Measurements from ENCODE around the gene CCR1. TPM values are rescaled to one million over a fixed set of nuclear protein-coding genes. Genes with fewer than 3 reads are reported as not detected.

The CCR1 gene
- total RNA-seq, 4 donors from 2014 or later = 4.0 to 25.2 (median 8.6) TPM

DNA sequence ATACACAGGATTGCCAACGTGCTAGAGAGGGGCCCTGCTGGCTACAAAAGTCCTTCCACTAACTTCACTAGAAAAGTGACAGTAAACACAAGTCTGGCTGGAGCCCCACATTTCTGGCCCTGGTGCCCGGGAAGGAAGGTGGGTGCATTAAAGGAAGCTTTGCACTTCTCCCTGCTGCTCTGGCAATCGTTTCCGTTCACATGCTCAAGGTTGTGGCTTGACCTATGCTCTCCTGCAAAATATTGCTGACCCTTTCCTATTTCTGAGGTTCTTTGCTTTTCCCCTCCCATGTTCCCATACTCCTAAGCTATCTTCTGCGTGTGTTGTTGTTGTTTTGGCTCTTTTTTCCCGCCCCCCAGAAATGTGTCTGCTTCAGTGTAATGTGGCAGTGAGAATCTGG lies 25.1 kb upstream of the CCR1 start:
- TF ChIP-seq EP300 (IDR thresholded peaks at IDR 0.05) = no peak
- no peak for TF ChIP-seq POLR2A (IDR thresholded peaks at IDR 0.05)
- TF ChIP-seq, protein P1, sequence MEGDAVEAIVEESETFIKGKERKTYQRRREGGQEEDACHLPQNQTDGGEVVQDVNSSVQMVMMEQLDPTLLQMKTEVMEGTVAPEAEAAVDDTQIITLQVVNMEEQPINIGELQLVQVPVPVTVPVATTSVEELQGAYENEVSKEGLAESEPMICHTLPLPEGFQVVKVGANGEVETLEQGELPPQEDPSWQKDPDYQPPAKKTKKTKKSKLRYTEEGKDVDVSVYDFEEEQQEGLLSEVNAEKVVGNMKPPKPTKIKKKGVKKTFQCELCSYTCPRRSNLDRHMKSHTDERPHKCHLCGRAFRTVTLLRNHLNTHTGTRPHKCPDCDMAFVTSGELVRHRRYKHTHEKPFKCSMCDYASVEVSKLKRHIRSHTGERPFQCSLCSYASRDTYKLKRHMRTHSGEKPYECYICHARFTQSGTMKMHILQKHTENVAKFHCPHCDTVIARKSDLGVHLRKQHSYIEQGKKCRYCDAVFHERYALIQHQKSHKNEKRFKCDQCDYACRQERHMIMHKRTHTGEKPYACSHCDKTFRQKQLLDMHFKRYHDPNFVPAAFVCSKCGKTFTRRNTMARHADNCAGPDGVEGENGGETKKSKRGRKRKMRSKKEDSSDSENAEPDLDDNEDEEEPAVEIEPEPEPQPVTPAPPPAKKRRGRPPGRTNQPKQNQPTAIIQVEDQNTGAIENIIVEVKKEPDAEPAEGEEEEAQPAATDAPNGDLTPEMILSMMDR (IDR thresholded peaks at IDR 0.05) = no peak
- DNase-seq (ENCODE audit: low spot score in 2 of 2) = no peak
- no peaks in the 10 kb centered on the region for H3K9me3 ChIP-seq
- 62 to 63% methylated on average over 6 of the region's 6 CpGs for WGBS, 2 donors
- H3K4me1 ChIP-seq = no peaks in the 10 kb centered on the region
- H3K27ac ChIP-seq = no peak overlapping the region
- H3K27me3 ChIP-seq = no peaks in the 10 kb centered on the region
- no peak overlapping the region for H3K4me3 ChIP-seq
- H3K36me3 ChIP-seq = no peaks in the 10 kb centered on the region

DNA sequence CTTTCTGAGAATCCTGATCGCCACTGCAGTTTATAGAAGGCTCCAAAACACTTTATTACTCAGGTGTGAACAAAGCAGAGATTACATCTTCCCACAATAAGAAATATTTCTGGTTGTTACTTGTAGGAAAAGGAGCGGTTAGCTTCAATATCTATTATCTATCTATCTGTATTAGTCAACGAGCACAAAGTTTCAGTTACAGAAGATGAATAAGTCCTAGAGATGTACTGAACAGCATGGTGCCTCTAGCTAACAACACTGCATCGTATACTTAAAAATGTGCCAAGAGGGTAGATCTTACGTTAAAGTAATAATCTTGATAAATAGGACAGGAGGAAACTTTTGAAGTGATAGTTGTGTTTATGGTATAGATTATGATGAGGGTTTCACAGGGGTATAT lies 23.2 kb upstream of the CCR1 start:
- WGBS, 2 donors = 79 to 80% methylated on average over 5 of the region's 5 CpGs
- H3K36me3 ChIP-seq = no peaks in the 10 kb centered on the region

DNA sequence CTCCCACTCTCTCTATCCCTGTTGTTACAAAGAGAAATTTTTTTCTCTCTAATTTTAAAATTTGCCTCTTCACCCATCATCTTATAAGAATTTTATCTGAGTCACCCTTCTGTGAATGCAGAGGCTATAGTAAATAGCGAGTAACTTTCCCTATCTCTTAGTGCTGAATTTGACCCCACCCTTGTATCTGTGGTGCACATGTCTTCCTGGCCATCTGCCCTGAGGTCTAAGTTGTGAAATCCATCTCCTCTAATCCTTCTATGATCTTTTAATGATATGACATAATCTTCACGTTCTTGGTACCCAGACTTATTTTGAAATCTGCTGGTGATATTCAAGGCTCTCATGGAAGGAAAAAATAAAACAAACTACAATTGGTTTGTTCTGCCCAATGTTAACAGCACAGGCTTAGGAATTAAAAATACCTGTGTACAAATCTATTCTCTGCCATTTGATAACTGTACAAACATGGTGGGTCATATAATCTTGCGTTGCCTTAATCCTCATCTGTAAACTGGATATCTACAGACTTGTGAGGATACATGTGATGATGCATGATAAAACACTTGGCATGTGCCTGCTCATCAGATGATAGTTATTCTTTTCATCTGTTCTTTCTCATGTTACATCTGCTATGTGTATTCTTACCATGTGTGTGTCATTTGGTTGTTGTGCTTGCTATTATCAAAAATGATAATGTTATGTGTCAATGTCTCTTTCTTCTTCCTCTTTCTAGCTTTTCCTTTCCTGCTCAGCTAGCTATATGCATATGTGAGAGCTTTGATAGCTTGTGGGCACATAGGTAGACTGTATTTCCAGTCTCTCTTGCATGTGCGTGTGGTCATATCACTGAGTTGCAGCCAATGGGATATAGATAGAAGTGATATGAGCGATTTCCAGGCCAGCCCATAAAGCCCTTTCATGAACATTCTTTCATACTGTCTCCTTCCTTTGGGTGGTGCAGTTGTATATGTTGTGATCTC lies 20.4 kb upstream of the CCR1 start:
- 73 to 79% methylated on average over 5 of the region's 5 CpGs for WGBS, 2 donors
- TF ChIP-seq EP300 (IDR thresholded peaks at IDR 0.05) = peak in 1 of 2 donors; percentile 63
- TF ChIP-seq POLR2A (IDR thresholded peaks at IDR 0.05) = no peak
- TF ChIP-seq, protein P1 (IDR thresholded peaks at IDR 0.05) = no peak

More for the DNA sequence above, 23.2 kb upstream of the CCR1 start:
- H3K4me3 ChIP-seq = no peak overlapping the region
- no peak for TF ChIP-seq POLR2A (IDR thresholded peaks at IDR 0.05)
- TF ChIP-seq, protein P1 (IDR thresholded peaks at IDR 0.05) = no peak
- TF ChIP-seq EP300 (IDR thresholded peaks at IDR 0.05) = no peak
- no peaks in the 10 kb centered on the region for H3K4me1 ChIP-seq
- no peak for DNase-seq (ENCODE audit: low spot score in 2 of 2)
- H3K27me3 ChIP-seq = no peaks in the 10 kb centered on the region
- H3K27ac ChIP-seq = no peak overlapping the region
- peaks cover 0 to 6% (median 0%) of the 10 kb centered on the region in 4 donors for H3K9me3 ChIP-seq

DNA sequence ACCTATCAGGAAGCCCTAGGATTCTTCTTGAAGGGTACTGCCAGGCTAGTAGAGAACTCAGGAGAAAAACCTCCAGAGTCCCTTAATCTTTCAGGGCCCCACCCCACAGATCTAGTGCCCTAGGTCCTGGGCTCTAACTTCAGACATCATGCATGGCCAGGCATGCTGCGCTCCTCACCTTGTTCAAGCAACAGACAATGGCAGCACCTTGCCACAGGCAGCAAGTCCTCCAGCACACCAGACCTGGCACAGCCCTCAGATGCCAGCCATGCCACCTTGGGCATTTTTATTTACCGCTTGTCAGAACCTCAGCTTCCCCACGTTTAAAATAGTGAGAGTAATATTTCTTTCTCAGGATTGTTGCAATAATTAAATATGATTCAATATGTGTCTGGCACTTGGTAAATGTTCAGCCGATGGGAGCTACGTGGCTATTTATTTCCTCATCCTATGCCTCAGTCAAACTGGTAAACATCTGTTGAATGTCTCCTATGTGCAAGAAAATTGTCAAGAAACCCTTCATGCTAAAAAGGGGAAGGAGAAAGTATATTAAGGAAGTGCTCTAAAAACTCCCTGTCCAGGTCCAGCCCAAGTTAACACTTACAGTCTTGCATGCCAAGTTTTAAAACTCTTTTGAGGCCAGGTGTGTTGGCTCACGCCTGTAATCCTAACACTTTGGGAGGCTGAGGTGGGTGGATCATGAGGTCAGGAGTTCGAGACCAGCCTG lies 14.5 kb upstream of the CCR1 start:
- TF ChIP-seq, protein P1 (IDR thresholded peaks at IDR 0.05) = no peak
- TF ChIP-seq EP300 (IDR thresholded peaks at IDR 0.05) = peak in 1 of 2 donors; percentile 30
- no peak for TF ChIP-seq POLR2A (IDR thresholded peaks at IDR 0.05)
- WGBS, 2 donors = 76 to 78% methylated on average over 7 of the region's 7 CpGs
- DNase-seq (ENCODE audit: low spot score in 2 of 2) = no peak

More for the DNA sequence above, 20.4 kb upstream of the CCR1 start:
- Histone ChIP-seq H3K9me3 (peaks cover 0 to 8% (median 0%) of the 10 kb centered on the region in 4 donors), H3K4me1 (no peaks in the 10 kb centered on the region), H3K4me3 (no peak overlapping the region), H3K27ac (no peak overlapping the region), H3K36me3 (no peaks in the 10 kb centered on the region), H3K27me3 (no peaks in the 10 kb centered on the region)
- peak in 1 of 2 donors; percentile 80 for DNase-seq (ENCODE audit: low spot score in 2 of 2)

More for the DNA sequence above, 14.5 kb upstream of the CCR1 start:
- no peaks in the 10 kb centered on the region for H3K4me1 ChIP-seq
- H3K36me3 ChIP-seq = no peaks in the 10 kb centered on the region
- H3K27ac ChIP-seq = no peak overlapping the region
- peaks cover 0 to 22% (median 0%) of the 10 kb centered on the region in 4 donors for H3K9me3 ChIP-seq
- H3K27me3 ChIP-seq = no peaks in the 10 kb centered on the region
- H3K4me3 ChIP-seq = no peak overlapping the region
